ENCODE results near the gene MGST1. TPM values are rescaled to one million over a fixed set of nuclear protein-coding genes. Genes with fewer than 3 reads are reported as not detected.

The MGST1 gene
- polyA plus RNA-seq, 1 donor (not counting 4 experiments of a cell fraction or from before 2014, with no cell fraction given), result 160 TPM

DNA sequence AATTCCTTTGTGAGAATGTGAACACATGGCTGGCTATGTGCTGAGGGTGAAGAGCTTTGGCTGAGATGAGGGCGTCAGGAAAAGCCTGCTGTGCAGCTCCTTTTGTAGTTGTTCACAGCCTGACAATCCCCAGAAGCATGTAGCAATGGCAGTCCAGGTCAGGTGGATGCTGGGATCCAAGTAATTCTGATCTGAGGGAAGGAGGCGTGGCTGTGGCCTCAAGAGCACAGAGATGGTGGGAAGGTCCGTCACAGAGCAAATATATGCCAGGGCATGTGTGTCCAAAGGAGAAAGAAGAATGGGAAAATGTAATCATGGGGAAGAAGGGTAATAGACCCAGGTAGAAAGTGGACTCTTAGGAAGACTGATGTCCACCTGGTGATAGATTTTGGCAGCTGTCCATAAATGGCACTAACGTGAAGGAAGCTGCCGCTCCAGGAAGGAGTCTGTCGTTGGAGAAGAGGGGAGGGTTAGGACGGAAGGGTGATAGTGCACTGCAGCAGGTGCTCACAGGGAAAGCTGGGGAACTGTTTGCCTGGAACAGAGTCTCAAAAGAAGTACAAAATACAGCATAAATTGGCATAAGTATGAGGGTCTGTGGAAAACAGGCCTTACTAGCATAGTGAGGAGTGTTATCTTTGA lies 13.8 kb downstream of the MGST1 start:
- Histone ChIP-seq H3K36me3 (ENCODE audit: control insufficient read depth in 2 of 2, extremely low read depth in 1 of 2, insufficient read depth in 2 of 2, low read length in 2 of 2) (no peaks in the 10 kb centered on the region), H3K9me3 (ENCODE audit: control insufficient read depth, low read depth, low read length) (no peaks in the 10 kb centered on the region), H3K79me2 (ENCODE audit: control insufficient read depth, insufficient read depth, low read length) (no peaks in the 10 kb centered on the region), H3K9me1 (ENCODE audit: control insufficient read depth, extremely low read depth, insufficient read depth, low read length) (no peaks in the 10 kb centered on the region), H3K4me2 (ENCODE audit: control insufficient read depth, extremely low read depth, insufficient read depth, low read depth, low read length) (no peak overlapping the region), H3K27ac (ENCODE audit: control insufficient read depth, insufficient read depth, low read length) (no peak overlapping the region), H4K20me1 (ENCODE audit: control insufficient read depth, extremely low read depth, insufficient read depth, low read length) (no peaks in the 10 kb centered on the region), H3K4me3 (ENCODE audit: control insufficient read depth in 2 of 3, extremely low read depth in 1 of 3, insufficient read depth in 2 of 3, low read depth in 1 of 3, low read length in 3 of 3) (no peak overlapping the region), H3K9ac (ENCODE audit: control insufficient read depth, extremely low read depth, insufficient read depth, low read length) (no peak overlapping the region), H3K27me3 (ENCODE audit: control insufficient read depth, extremely low read depth, insufficient read depth, low read length) (no peaks in the 10 kb centered on the region), H2AFZ (ENCODE audit: control insufficient read depth, low read length) (no peak overlapping the region), H3K4me1 (ENCODE audit: control insufficient read depth, extremely low read depth, insufficient read depth, low read length) (no peaks in the 10 kb centered on the region)
- TF ChIP-seq, protein P1, sequence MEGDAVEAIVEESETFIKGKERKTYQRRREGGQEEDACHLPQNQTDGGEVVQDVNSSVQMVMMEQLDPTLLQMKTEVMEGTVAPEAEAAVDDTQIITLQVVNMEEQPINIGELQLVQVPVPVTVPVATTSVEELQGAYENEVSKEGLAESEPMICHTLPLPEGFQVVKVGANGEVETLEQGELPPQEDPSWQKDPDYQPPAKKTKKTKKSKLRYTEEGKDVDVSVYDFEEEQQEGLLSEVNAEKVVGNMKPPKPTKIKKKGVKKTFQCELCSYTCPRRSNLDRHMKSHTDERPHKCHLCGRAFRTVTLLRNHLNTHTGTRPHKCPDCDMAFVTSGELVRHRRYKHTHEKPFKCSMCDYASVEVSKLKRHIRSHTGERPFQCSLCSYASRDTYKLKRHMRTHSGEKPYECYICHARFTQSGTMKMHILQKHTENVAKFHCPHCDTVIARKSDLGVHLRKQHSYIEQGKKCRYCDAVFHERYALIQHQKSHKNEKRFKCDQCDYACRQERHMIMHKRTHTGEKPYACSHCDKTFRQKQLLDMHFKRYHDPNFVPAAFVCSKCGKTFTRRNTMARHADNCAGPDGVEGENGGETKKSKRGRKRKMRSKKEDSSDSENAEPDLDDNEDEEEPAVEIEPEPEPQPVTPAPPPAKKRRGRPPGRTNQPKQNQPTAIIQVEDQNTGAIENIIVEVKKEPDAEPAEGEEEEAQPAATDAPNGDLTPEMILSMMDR (optimal IDR thresholded peaks at IDR 0.05 in 1 of 3, IDR thresholded peaks at IDR 0.05 in 1 of 3, conservative IDR thresholded peaks at IDR 0.05 in 1 of 3; ENCODE audit: extremely low read depth in 1 of 3, insufficient read depth in 2 of 3, low read length in 3 of 3), result no peak
- TF ChIP-seq EZH2 (IDR thresholded peaks at IDR 0.05; ENCODE audit: low read length), result no peak
- DNase-seq (ENCODE audit: low read depth, low spot score), result no peak
- no peak for FAIRE-seq
- dilution Hi-C loops (cut with MboI; ENCODE audit: extremely low pct_ligation_motif_present, low sequenced_read_pairs), result no loop called here

DNA sequence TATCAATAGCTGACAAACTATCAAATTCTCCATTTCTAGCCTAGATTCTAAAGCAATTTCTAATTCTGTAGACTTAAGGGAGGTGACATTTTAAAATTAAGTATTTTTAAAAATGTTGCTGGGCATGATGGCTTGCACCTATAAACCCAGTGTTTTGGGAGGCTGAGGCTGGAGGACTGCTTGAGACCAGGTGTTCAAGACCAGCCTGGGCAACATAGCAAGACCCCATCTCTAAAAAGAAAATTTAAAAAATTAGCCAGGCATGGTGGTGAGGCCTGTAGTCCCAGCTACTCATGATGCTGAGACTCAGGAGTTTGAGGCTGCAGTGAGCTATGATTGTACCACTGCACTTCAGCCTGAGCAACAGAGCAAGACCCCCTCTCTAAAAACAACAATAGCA lies 15.1 kb downstream of the MGST1 start:
- no peak overlapping the region for H3K4me3 ChIP-seq (ENCODE audit: control insufficient read depth in 2 of 3, extremely low read depth in 1 of 3, insufficient read depth in 2 of 3, low read depth in 1 of 3, low read length in 3 of 3)
- no peaks in the 10 kb centered on the region for H4K20me1 ChIP-seq (ENCODE audit: control insufficient read depth, extremely low read depth, insufficient read depth, low read length)
- H3K27ac ChIP-seq (ENCODE audit: control insufficient read depth, insufficient read depth, low read length), result no peak overlapping the region
- H3K9me1 ChIP-seq (ENCODE audit: control insufficient read depth, extremely low read depth, insufficient read depth, low read length), result no peaks in the 10 kb centered on the region
- no peak overlapping the region for H3K4me2 ChIP-seq (ENCODE audit: control insufficient read depth, extremely low read depth, insufficient read depth, low read depth, low read length)
- TF ChIP-seq, protein P1 (optimal IDR thresholded peaks at IDR 0.05 in 1 of 3, IDR thresholded peaks at IDR 0.05 in 1 of 3, conservative IDR thresholded peaks at IDR 0.05 in 1 of 3; ENCODE audit: extremely low read depth in 1 of 3, insufficient read depth in 2 of 3, low read length in 3 of 3), result no peak
- no peak for TF ChIP-seq EZH2 (IDR thresholded peaks at IDR 0.05; ENCODE audit: low read length)
- H3K27me3 ChIP-seq (ENCODE audit: control insufficient read depth, extremely low read depth, insufficient read depth, low read length), result no peaks in the 10 kb centered on the region
- no peaks in the 10 kb centered on the region for H3K4me1 ChIP-seq (ENCODE audit: control insufficient read depth, extremely low read depth, insufficient read depth, low read length)
- no peaks in the 10 kb centered on the region for H3K79me2 ChIP-seq (ENCODE audit: control insufficient read depth, insufficient read depth, low read length)
- H3K9me3 ChIP-seq (ENCODE audit: control insufficient read depth, low read depth, low read length), result no peaks in the 10 kb centered on the region
- H3K36me3 ChIP-seq (ENCODE audit: control insufficient read depth in 2 of 2, extremely low read depth in 1 of 2, insufficient read depth in 2 of 2, low read length in 2 of 2), result no peaks in the 10 kb centered on the region
- dilution Hi-C loops (cut with MboI; ENCODE audit: extremely low pct_ligation_motif_present, low sequenced_read_pairs), result no loop called here
- no peak overlapping the region for H2AFZ ChIP-seq (ENCODE audit: control insufficient read depth, low read length)
- no peak overlapping the region for H3K9ac ChIP-seq (ENCODE audit: control insufficient read depth, extremely low read depth, insufficient read depth, low read length)
- DNase-seq (ENCODE audit: low read depth, low spot score) (no peak), FAIRE-seq (no peak)
